SH-SY5Y (cell line): Measurements from ENCODE around the gene IQCC.

Experiments used
- GATA2 ChIP-seq: IDR thresholded peaks from 2 replicates; pipeline ENCODE4 v1.6.1; 2011; ENCODE audit warnings: mild to moderate bottlenecking, low read depth, low read length
- GATA3 ChIP-seq: IDR thresholded peaks from 2 replicates; pipeline ENCODE4 v1.6.1; 2011; ENCODE audit warnings: low read depth, mild to moderate bottlenecking, low read length, moderate library complexity

DNA sequence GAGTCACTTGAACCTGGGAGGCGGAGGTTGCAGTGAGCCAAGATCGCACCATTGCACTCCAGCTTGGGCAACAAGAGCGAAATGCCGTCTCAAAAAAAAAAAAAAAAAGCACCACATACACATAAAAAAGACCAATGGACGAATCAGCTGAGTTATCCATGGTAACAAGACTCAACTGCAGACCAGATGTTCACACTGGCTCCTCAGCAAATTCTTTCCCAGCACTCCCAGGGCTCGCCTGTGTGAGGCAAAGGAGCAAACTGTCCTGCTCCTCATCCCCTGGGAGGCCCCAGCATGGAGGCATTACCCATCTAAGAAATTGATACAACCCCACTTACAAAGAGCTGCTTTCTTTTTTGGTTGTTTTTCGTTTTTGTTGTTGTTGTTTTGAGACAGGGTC is 13.6 kb downstream of the IQCC start:
- TF ChIP-seq GATA2 = no peak
- TF ChIP-seq GATA3 = no peak
